ENCODE measurements around the gene RAVER2.

- no peak for TF ChIP-seq CTCF (IDR thresholded peaks at IDR 0.05; ENCODE audit: extremely low read depth in 1 of 2, insufficient read depth in 1 of 2, low read depth in 1 of 2, low read length in 2 of 2)
- TF ChIP-seq EZH2 (IDR thresholded peaks at IDR 0.05; ENCODE audit: borderline replicate concordance, low read depth, low read length, severe bottlenecking), result no peak
- no peak for TF ChIP-seq POLR2AphosphoS5 (IDR thresholded peaks at IDR 0.05; ENCODE audit: insufficient read depth, low read depth, low read length)
- no peak for TF ChIP-seq MAX (IDR thresholded peaks at IDR 0.05; ENCODE audit: insufficient read depth, insufficient read length)
- TF ChIP-seq POLR2A (IDR thresholded peaks at IDR 0.05; ENCODE audit: low read depth, low read length), result no peak
- no peak for TF ChIP-seq FOS (IDR thresholded peaks at IDR 0.05; ENCODE audit: borderline replicate concordance, insufficient read depth, low read length)
Observed at GRCh38 chr1:64750092-64750491, 5.2 kb downstream of the RAVER2 start.
